HG02938 (cell line): Measurements from ENCODE around the gene MUCL1.
"Not testable (repeated sequence)": the region's sequence is repeated elsewhere in the genome, so short reads cannot be mapped to it uniquely, and the experiment has no call there.

ENCODE experiments used
- ATAC-seq: cut with Tn5 transposase; IDR thresholded peaks from one replicate; pipeline ENCODE4 v1.9.1; 2021; ENCODE audit warnings: mild to moderate bottlenecking, moderate library complexity; ENCODE audit not compliant: unreplicated experiment

The MUCL1 gene

GRCh38 chr12:54853933-54854538 is at the start of gene MUCL1:
TSS of gene MUCL1 (plus strand) at chr12:54854516. CDS start at chr12:54854583, 67 bp downstream.
- ATAC-seq: peak; percentile 93

- ATAC-seq: no peak
Measured at GRCh38 chr12:54821676-54822075, 32.6 kb upstream of the MUCL1 start.

- ATAC-seq: no peak
Measured at GRCh38 chr12:54824402-54824801, 29.9 kb upstream of the MUCL1 start.

GRCh38 chr12:54829511-54829910 is 24.8 kb upstream of the MUCL1 start:
- ATAC-seq: no peak

GRCh38 chr12:54830199-54830598 is 24.1 kb upstream of the MUCL1 start:
- ATAC-seq: no peak

GRCh38 chr12:54831631-54832030 is 22.7 kb upstream of the MUCL1 start:
- ATAC-seq: no peak

- no peak for ATAC-seq
Measured at GRCh38 chr12:54840244-54840865, 14.0 kb upstream of the MUCL1 start.

GRCh38 chr12:54857406-54857805 is 3.1 kb downstream of the MUCL1 start:
- no peak for ATAC-seq

GRCh38 chr12:54858562-54858961 is 4.2 kb downstream of the MUCL1 start:
- ATAC-seq: no peak

GRCh38 chr12:54859502-54859901 is 5.2 kb downstream of the MUCL1 start:
- ATAC-seq: no peak

- ATAC-seq: no peak
Measured at GRCh38 chr12:54861927-54862326, 7.6 kb downstream of the MUCL1 start.

GRCh38 chr12:54863948-54864618 is 9.8 kb downstream of the MUCL1 start:
- ATAC-seq: no peak

- ATAC-seq: no peak
Measured at GRCh38 chr12:54865683-54866324, 11.5 kb downstream of the MUCL1 start.

GRCh38 chr12:54868690-54869089 is 14.4 kb downstream of the MUCL1 start:
- ATAC-seq: no peak

GRCh38 chr12:54870048-54870447 is 15.7 kb downstream of the MUCL1 start:
- ATAC-seq: no peak

GRCh38 chr12:54870617-54871016 is 16.3 kb downstream of the MUCL1 start:
- no peak for ATAC-seq

- ATAC-seq: no peak
Measured at GRCh38 chr12:54879150-54879549, 24.8 kb downstream of the MUCL1 start.

GRCh38 chr12:54879579-54879978 is 25.3 kb downstream of the MUCL1 start:
- no peak for ATAC-seq

- ATAC-seq: no peak
Measured at GRCh38 chr12:54882079-54882478, 27.8 kb downstream of the MUCL1 start.

GRCh38 chr12:54882597-54882996 is 28.3 kb downstream of the MUCL1 start:
- ATAC-seq: not testable (repeated sequence)

- ATAC-seq: not testable (repeated sequence)
Measured at GRCh38 chr12:54888428-54888827, 34.1 kb downstream of the MUCL1 start.

GRCh38 chr12:54890339-54890738 is 36.0 kb downstream of the MUCL1 start:
- no peak for ATAC-seq
